Fibroblast of lung (primary cell): Measurements from ENCODE around the gene PPP3R1. TPM values are rescaled to one million over a fixed set of nuclear protein-coding genes. Genes with fewer than 3 reads are reported as not detected.

ENCODE experiments used
- DNase-seq, 2 donors: peaks; one replicate each; pipeline versions ENCODE4 v3.0.0 to v3.0.0-alpha.2; 2010; ENCODE audit warnings: low read depth in 2 of 2
- H2AFZ ChIP-seq: 2 replicates; pipeline ENCODE4 v1.5.1; 2012; ENCODE audit warnings: low read length, control low read depth, inconsistent platforms
- H3K27ac ChIP-seq: 2 replicates; pipeline ENCODE4 v1.5.1; 2011; ENCODE audit warnings: low read length, control low read depth; ENCODE audit not compliant: insufficient read depth
- H3K27me3 ChIP-seq: 2 replicates; pipeline ENCODE4 v1.5.1; 2011; ENCODE audit warnings: mild to moderate bottlenecking, low read length; ENCODE audit not compliant: control insufficient read depth, insufficient read depth
- H3K36me3 ChIP-seq: 2 replicates; pipeline ENCODE4 v1.5.1; 2011; ENCODE audit warnings: low read length; ENCODE audit not compliant: control insufficient read depth, insufficient read depth
- H3K4me1 ChIP-seq: 2 replicates; pipeline ENCODE4 v1.5.1; 2011; ENCODE audit warnings: low read length; ENCODE audit not compliant: control insufficient read depth, insufficient read depth; ENCODE audit errors: extremely low read depth
- H3K4me2 ChIP-seq: 2 replicates; pipeline ENCODE4 v1.5.1; 2011; ENCODE audit warnings: low read length, control low read depth; ENCODE audit not compliant: insufficient read depth; ENCODE audit errors: extremely low read depth
- H3K4me3 ChIP-seq, 4 experiments: fragments of 200-600 bp in 1 of 4; sonication (generic) in 1 of 4; replicated peaks in 1 of 4; 2 replicates each; pipeline ENCODE4 v1.5.1; 2011 to 2016; ENCODE audit warnings: low read length in 4 of 4, low read depth in 3 of 4, mild to moderate bottlenecking in 3 of 4, control low read depth in 2 of 4, inconsistent platforms in 1 of 4, mixed read lengths in 1 of 4; ENCODE audit not compliant: insufficient read depth in 1 of 4; ENCODE audit errors: control extremely low read depth in 1 of 4
- H3K79me2 ChIP-seq: 2 replicates; pipeline ENCODE4 v1.5.1; 2012; ENCODE audit warnings: mild to moderate bottlenecking, low read length, inconsistent platforms; ENCODE audit not compliant: control insufficient read depth, insufficient read depth
- H3K9ac ChIP-seq: 2 replicates; pipeline ENCODE4 v1.5.1; 2011; ENCODE audit warnings: mild to moderate bottlenecking, low read length, control low read depth; ENCODE audit not compliant: insufficient read depth
- H3K9me3 ChIP-seq: 2 replicates; pipeline ENCODE4 v1.5.1; 2012; ENCODE audit warnings: low read depth, low read length; ENCODE audit not compliant: control insufficient read depth, insufficient read depth
- H4K20me1 ChIP-seq: 2 replicates; pipeline ENCODE4 v1.5.1; 2011; ENCODE audit warnings: low read length; ENCODE audit not compliant: control insufficient read depth, insufficient read depth; ENCODE audit errors: extremely low read depth
- CTCF ChIP-seq, 2 donors: IDR thresholded peaks in 1 of 2; conservative IDR thresholded peaks in 1 of 2; 1 replicate in 1 of 2; 2 replicates in 1 of 2; pipeline ENCODE4 v1.5.1; 2011 to 2012; ENCODE audit warnings: low read length in 2 of 2, control low read depth in 1 of 2, inconsistent platforms in 1 of 2, low read depth in 1 of 2, mild to moderate bottlenecking in 1 of 2
- EZH2 ChIP-seq: IDR thresholded peaks from 2 replicates; pipeline ENCODE4 v1.5.1; 2012; ENCODE audit warnings: low read length, control low read depth, mild to moderate bottlenecking; ENCODE audit errors: missing control alignments
- polyA plus RNA-seq, 2 donors: library from polyadenylated mRNA; depleted of rRNA in 1 of 2; stranded (reverse) in 1 of 2; unstranded in 1 of 2; fragments of >200 nt; gene quantifications; 2 replicates each; pipeline ENCODE4 v1.2.1, GENCODE V29; 2011 to 2012; ENCODE audit warnings: missing spikeins in 1 of 2
- total RNA-seq: library from RNA; depleted of rRNA; stranded (reverse); fragments of >200 nt; gene quantifications from 2 replicates; pipeline ENCODE4 v1.2.1, GENCODE V29; 2014

Gene PPP3R1
- total and polyA plus RNA-seq, 2 donors (not counting 1 experiment from before 2014, with no cell fraction given) = 22.8 to 51.3 TPM

GRCh38 chr2:68234405-68234804 is 17.9 kb downstream of the PPP3R1 start:
- peaks cover 22% of the 10 kb centered on the region for H3K4me1 ChIP-seq
- peaks cover 16% of the 10 kb centered on the region for H4K20me1 ChIP-seq
- no peaks in the 10 kb centered on the region for H3K9me3 ChIP-seq
- no peak overlapping the region for H3K9ac ChIP-seq
- no peak overlapping the region for H3K4me3 ChIP-seq
- H3K27me3 ChIP-seq = no peaks in the 10 kb centered on the region
- H3K79me2 ChIP-seq = peaks cover 98% of the 10 kb centered on the region
- DNase-seq = no peak
- no peak overlapping the region for H2AFZ ChIP-seq
- H3K36me3 ChIP-seq = no peaks in the 10 kb centered on the region
- no peak for TF ChIP-seq EZH2
- no peak for TF ChIP-seq CTCF (conservative IDR thresholded peaks at IDR 0.05 in 1 of 2, IDR thresholded peaks at IDR 0.05 in 1 of 2; ENCODE audit: low read depth in 1 of 2, low read length in 2 of 2)
- no peak overlapping the region for H3K27ac ChIP-seq
- H3K4me2 ChIP-seq = no peak overlapping the region

GRCh38 chr2:68231061-68231372 is 21.3 kb downstream of the PPP3R1 start:
- Histone ChIP-seq H3K4me2 (no peak overlapping the region), H3K27ac (peak overlapping the region; percentile 7), H3K27me3 (no peaks in the 10 kb centered on the region), H3K36me3 (no peaks in the 10 kb centered on the region), H3K9me3 (no peaks in the 10 kb centered on the region), H3K79me2 (peaks cover 96% of the 10 kb centered on the region), H3K9ac (no peak overlapping the region), H3K4me1 (peaks cover 3% of the 10 kb centered on the region), H3K4me3 (no peak overlapping the region), H4K20me1 (peaks cover 2% of the 10 kb centered on the region), H2AFZ (no peak overlapping the region)
- TF ChIP-seq EZH2 (no peak), CTCF (conservative IDR thresholded peaks at IDR 0.05 in 1 of 2, IDR thresholded peaks at IDR 0.05 in 1 of 2; ENCODE audit: low read depth in 1 of 2, low read length in 2 of 2) (no peak)
- DNase-seq = no peak

- Histone ChIP-seq H3K36me3 (no peaks in the 10 kb centered on the region), H3K9me3 (no peaks in the 10 kb centered on the region), H3K4me1 (peaks cover 3% of the 10 kb centered on the region), H3K4me2 (no peak overlapping the region), H3K9ac (no peak overlapping the region), H3K4me3 (no peak overlapping the region), H3K27me3 (no peaks in the 10 kb centered on the region), H2AFZ (no peak overlapping the region), H3K79me2 (peaks cover 96% of the 10 kb centered on the region), H4K20me1 (peaks cover 2% of the 10 kb centered on the region), H3K27ac (peak overlapping the region; percentile 7)
- TF ChIP-seq CTCF (conservative IDR thresholded peaks at IDR 0.05 in 1 of 2, IDR thresholded peaks at IDR 0.05 in 1 of 2; ENCODE audit: low read depth in 1 of 2, low read length in 2 of 2) = no peak
- TF ChIP-seq EZH2 = no peak
- peak in 1 of 2 donors; percentile 67 for DNase-seq
Observed at GRCh38 chr2:68230241-68231060, 21.9 kb downstream of the PPP3R1 start.
